Measurements from ENCODE around the gene DUSP12. TPM values are rescaled to one million over a fixed set of nuclear protein-coding genes. Genes with fewer than 3 reads are reported as not detected.

The DUSP12 gene
- total RNA-seq, 1 donor from 2014 or later: 21.0 TPM

- peak overlapping the region; percentile 90 to 92 for H3K4me3 ChIP-seq
- TF ChIP-seq CTCF (IDR thresholded peaks at IDR 0.05): peak; percentile 27 to 29 (median 28)
- H3K27me3 ChIP-seq: no peaks in the 10 kb centered on the region
- H3K36me3 ChIP-seq: no peaks in the 10 kb centered on the region
- intact Hi-C loops (cut with DNase I): loop anchor here (1.0 to 5.0 kb wide), 3 partner anchors 20 to 593 kb away; partner anchors contain the start of gene DEDD
- DNase-seq (ENCODE audit: low spot score in 2 of 2): peak in 1 of 2 donors; percentile 71
- H3K27ac ChIP-seq: peak overlapping the region; percentile 77 to 81
- H3K4me1 ChIP-seq: peaks cover 2 to 6% of the 10 kb centered on the region in 2 donors
- H3K9me3 ChIP-seq: no peaks in the 10 kb centered on the region
These were observed 23.6 kb upstream of the DUSP12 start for GRCh38 chr1:161725908-161726472.

GRCh38 chr1:161726473-161727255 is 22.9 kb upstream of the DUSP12 start:
- peak overlapping the region; percentile 77 to 81 for H3K27ac ChIP-seq
- peak; percentile 52 to 91 for DNase-seq (ENCODE audit: low spot score in 2 of 2)
- intact Hi-C loops (cut with DNase I): loop anchor here (1.0 to 5.0 kb wide), 4 partner anchors 20 to 594 kb away; partner anchors contain the start of gene DEDD
- H3K27me3 ChIP-seq: no peaks in the 10 kb centered on the region
- H3K36me3 ChIP-seq: no peaks in the 10 kb centered on the region
- H3K4me3 ChIP-seq: peak overlapping the region; percentile 90 to 92
- H3K4me1 ChIP-seq: peaks cover 2 to 6% of the 10 kb centered on the region in 2 donors
- TF ChIP-seq CTCF (IDR thresholded peaks at IDR 0.05): no peak
- H3K9me3 ChIP-seq: no peaks in the 10 kb centered on the region

GRCh38 chr1:161727256-161727924 is 22.2 kb upstream of the DUSP12 start:
- Histone ChIP-seq H3K4me3 (peak overlapping the region; percentile 90 to 92), H3K4me1 (peaks cover 2 to 6% of the 10 kb centered on the region in 2 donors), H3K9me3 (no peaks in the 10 kb centered on the region), H3K36me3 (no peaks in the 10 kb centered on the region), H3K27me3 (no peaks in the 10 kb centered on the region), H3K27ac (peak overlapping the region; percentile 77 to 81)
- DNase-seq (ENCODE audit: low spot score in 2 of 2): no peak
- intact Hi-C loops (cut with DNase I): loop anchor here (1.0 to 5.0 kb wide), 3 partner anchors 38 to 595 kb away; partner anchors contain the start of gene DEDD
- no peak for TF ChIP-seq CTCF (IDR thresholded peaks at IDR 0.05)

GRCh38 chr1:161728376-161729226 is 21.0 kb upstream of the DUSP12 start:
- TF ChIP-seq CTCF (IDR thresholded peaks at IDR 0.05): no peak
- Histone ChIP-seq H3K4me3 (no peak overlapping the region), H3K27ac (no peak overlapping the region), H3K36me3 (no peaks in the 10 kb centered on the region), H3K27me3 (no peaks in the 10 kb centered on the region), H3K4me1 (peaks cover 2 to 6% of the 10 kb centered on the region in 2 donors), H3K9me3 (no peaks in the 10 kb centered on the region)
- intact Hi-C loops (cut with DNase I): loop anchor here (5.0 kb wide), 1 partner anchor 196 kb away; no protein-coding TSS in a partner anchor
- DNase-seq (ENCODE audit: low spot score in 2 of 2): no peak

GRCh38 chr1:161730050-161730564 is 19.5 kb upstream of the DUSP12 start:
- Histone ChIP-seq H3K27ac (no peak overlapping the region), H3K4me1 (peaks cover 2 to 5% of the 10 kb centered on the region in 2 donors), H3K27me3 (no peaks in the 10 kb centered on the region), H3K4me3 (no peak overlapping the region), H3K9me3 (no peaks in the 10 kb centered on the region), H3K36me3 (no peaks in the 10 kb centered on the region)
- no peak for DNase-seq (ENCODE audit: low spot score in 2 of 2)
- TF ChIP-seq CTCF (IDR thresholded peaks at IDR 0.05): no peak
- intact Hi-C loops (cut with DNase I): no loop called here
